ENCODE measurements around the gene WFIKKN2. TPM values are rescaled to one million over a fixed set of nuclear protein-coding genes. Genes with fewer than 3 reads are reported as not detected.

WFIKKN2 gene
- total and polyA plus RNA-seq, 2 of the 13 experiments (the other 11 are each of a cell fraction or from before 2014, with no cell fraction given): not detected

- TF ChIP-seq NR2F2 (IDR thresholded peaks at IDR 0.05; ENCODE audit: borderline replicate concordance, low read depth) (peak; percentile 25; the same call in 1 of the 2 replicates), ZNF749 (CRISPR knock-in tag; IDR thresholded peaks at IDR 0.05; ENCODE audit: borderline replicate concordance) (no peak), ZNF75D (CRISPR knock-in tag; IDR thresholded peaks at IDR 0.05; ENCODE audit: borderline replicate concordance) (no peak), ATF2 (CRISPR knock-in tag; IDR thresholded peaks at IDR 0.05) (no peak), ATRX (CRISPR knock-in tag; IDR thresholded peaks at IDR 0.05; ENCODE audit: borderline replicate concordance) (no peak), SMC3 (IDR thresholded peaks at IDR 0.05; ENCODE audit: low read length) (peak; percentile 16), ZNF615 (CRISPR knock-in tag; IDR thresholded peaks at IDR 0.05; ENCODE audit: borderline replicate concordance) (no peak), NCOA5 (CRISPR knock-in tag; IDR thresholded peaks at IDR 0.05) (no peak), NFYC (CRISPR knock-in tag; IDR thresholded peaks at IDR 0.05) (0 out of 2 replicates have a peak, but pooled peaks have one; percentile 3), ARID2 (CRISPR knock-in tag; IDR thresholded peaks at IDR 0.05; ENCODE audit: borderline replicate concordance) (no peak), EHMT2 (IDR thresholded peaks at IDR 0.05; ENCODE audit: borderline replicate concordance, low read depth, low read length) (no peak), HNF1A (IDR thresholded peaks at IDR 0.05; ENCODE audit: low read depth) (no peak), HNF1A (CRISPR knock-in tag; IDR thresholded peaks at IDR 0.05; ENCODE audit: borderline replicate concordance) (no peak), SP2 (CRISPR knock-in tag; IDR thresholded peaks at IDR 0.05) (no peak), TBP (CRISPR knock-in tag; IDR thresholded peaks at IDR 0.05) (no peak), PHF8 (CRISPR knock-in tag; IDR thresholded peaks at IDR 0.05) (no peak), KDM2A (CRISPR knock-in tag; IDR thresholded peaks at IDR 0.05; ENCODE audit: borderline replicate concordance, low read depth) (no peak), AGO1 (IDR thresholded peaks at IDR 0.05; ENCODE audit: low read depth, low read length, poor library complexity, severe bottlenecking) (no peak), KDM3A (CRISPR knock-in tag; IDR thresholded peaks at IDR 0.05; ENCODE audit: low read depth) (0 out of 2 replicates have a peak, but pooled peaks have one; percentile 26), SRY (CRISPR knock-in tag; IDR thresholded peaks at IDR 0.05) (no peak), CEBPG (CRISPR knock-in tag; IDR thresholded peaks at IDR 0.05) (no peak), ZBTB39 (CRISPR knock-in tag; IDR thresholded peaks at IDR 0.05) (no peak), ZSCAN29 (CRISPR knock-in tag; conservative IDR thresholded peaks at IDR 0.05) (0 out of 2 replicates have a peak, but pooled peaks have one; percentile 46)
Observed at GRCh38 chr17:50889528-50890118, 54.2 kb downstream of the WFIKKN2 start (continued).
